GM18868 (cell line): ENCODE results near the gene PPP1R9A.

Source experiments
- ATAC-seq: cut with Tn5 transposase; IDR thresholded peaks from one replicate; pipeline ENCODE4 v1.9.1; 2021; ENCODE audit warnings: mild to moderate bottlenecking, moderate library complexity; ENCODE audit not compliant: unreplicated experiment

Gene PPP1R9A

GRCh38 chr7:94907026-94907810 is at the start of gene PPP1R9A:
PPP1R9A (plus strand) TSS chr7:94907594; CDS start chr7:94910114, 2,520 bp downstream.
- ATAC-seq: no peak

- ATAC-seq: no peak
Observed at GRCh38 chr7:94871132-94871531, 36.3 kb upstream of the PPP1R9A start.

- ATAC-seq: no peak
Observed at GRCh38 chr7:94873239-94873638, 34.2 kb upstream of the PPP1R9A start.

GRCh38 chr7:94874036-94874785 is 33.2 kb upstream of the PPP1R9A start:
- no peak for ATAC-seq

GRCh38 chr7:94875201-94875600 is 32.2 kb upstream of the PPP1R9A start:
- ATAC-seq: no peak

GRCh38 chr7:94877731-94878670 is 29.4 kb upstream of the PPP1R9A start:
- ATAC-seq: no peak

- no peak for ATAC-seq
Observed at GRCh38 chr7:94882891-94883290, 24.5 kb upstream of the PPP1R9A start.

- no peak for ATAC-seq
Observed at GRCh38 chr7:94883616-94884015, 23.8 kb upstream of the PPP1R9A start.

- ATAC-seq: no peak
Observed at GRCh38 chr7:94888551-94888950, 18.8 kb upstream of the PPP1R9A start.

- no peak for ATAC-seq
Observed at GRCh38 chr7:94888995-94889523, 18.3 kb upstream of the PPP1R9A start.

GRCh38 chr7:94890216-94890615 is 17.2 kb upstream of the PPP1R9A start:
- no peak for ATAC-seq

- no peak for ATAC-seq
Observed at GRCh38 chr7:94893661-94894060, 13.7 kb upstream of the PPP1R9A start.

GRCh38 chr7:94897541-94897940 is 9.9 kb upstream of the PPP1R9A start:
- ATAC-seq: no peak

GRCh38 chr7:94898340-94898739 is 9.1 kb upstream of the PPP1R9A start:
- ATAC-seq: no peak

GRCh38 chr7:94901981-94902380 is 5.4 kb upstream of the PPP1R9A start:
- no peak for ATAC-seq

GRCh38 chr7:94903971-94904370 is 3.4 kb upstream of the PPP1R9A start:
- ATAC-seq: no peak

GRCh38 chr7:94904982-94905381 is 2.4 kb upstream of the PPP1R9A start:
- no peak for ATAC-seq

- ATAC-seq: no peak
Observed at GRCh38 chr7:94906065-94906851, 1.1 kb upstream of the PPP1R9A start.

- peak; percentile 51 for ATAC-seq
Observed at GRCh38 chr7:94907811-94908322, 473 bp downstream of the PPP1R9A start.
